ENCODE results near the gene SND1.

GRCh38 chr7:127873715-127874636 is 222.0 kb downstream of the SND1 start:
- TF ChIP-seq POLR2A (IDR thresholded peaks at IDR 0.05) = no peak
- TF ChIP-seq CTCF (IDR thresholded peaks at IDR 0.05) = no peak

Measured in right lobe of liver (tissue), 4 donors.